ENCODE measurements around the gene CREBRF.

GRCh38 chr5:173042763-173043107, 13.4 kb upstream of the CREBRF start:
- TF ChIP-seq CTCF (IDR thresholded peaks at IDR 0.05) (no peak), POLR2A (IDR thresholded peaks at IDR 0.05) (no peak), EP300 (IDR thresholded peaks at IDR 0.05; ENCODE audit: low read depth) (no peak), POLR2AphosphoS5 (IDR thresholded peaks at IDR 0.05) (no peak)
